ENCODE measurements around the gene HHAT.

GRCh38 chr1:210620867-210621488 lies 292.3 kb downstream of the HHAT start:
- no peak for TF ChIP-seq CTCF (IDR thresholded peaks at IDR 0.05; ENCODE audit: low read length)
- no peak for TF ChIP-seq EZH2 (IDR thresholded peaks at IDR 0.05; ENCODE audit: borderline replicate concordance, low read length)

All from OCI-LY1 (cell line).